ENCODE results near the gene MYBL2.

GRCh38 chr20:43658723-43659419 is 8.0 kb upstream of the MYBL2 start:
- no peak for TF ChIP-seq POLR2A (IDR thresholded peaks at IDR 0.05; ENCODE audit: low read depth, low read length)
- no peak for TF ChIP-seq POLR2AphosphoS5 (IDR thresholded peaks at IDR 0.05; ENCODE audit: low read depth, low read length)
- no peak for TF ChIP-seq TAF1 (IDR thresholded peaks at IDR 0.05; ENCODE audit: borderline replicate concordance, low read depth, low read length)

Measured in GM12892 (cell line).